GM23248 (cell line): ENCODE data around the gene GNAI1.

ENCODE experiments used
- EZH2 ChIP-seq: fragments of 200-600 bp; sonication (generic); IDR thresholded peaks from 2 replicates; pipeline ENCODE4 v1.6.1; 2018; ENCODE audit warnings: antibody characterized with exemption, mild to moderate bottlenecking; ENCODE audit not compliant: insufficient read depth, poor library complexity, severe bottlenecking
- EZH2phosphoT487 ChIP-seq: fragments of 200-600 bp; sonication (generic); IDR thresholded peaks from 2 replicates; pipeline ENCODE4 v1.6.1; 2018; ENCODE audit warnings: antibody characterized with exemption, moderate library complexity, mild to moderate bottlenecking, low read depth; ENCODE audit not compliant: insufficient read depth

- TF ChIP-seq EZH2 (no peak), EZH2phosphoT487 (no peak)
Measured at GRCh38 chr7:80263333-80263732, 128.7 kb downstream of the GNAI1 start.
